ENCODE results near the gene SETD1A.
"Not testable (repeated sequence)": the region's sequence is repeated elsewhere in the genome, so short reads cannot be mapped to it uniquely, and the experiment has no call there.

The SETD1A gene

DNA sequence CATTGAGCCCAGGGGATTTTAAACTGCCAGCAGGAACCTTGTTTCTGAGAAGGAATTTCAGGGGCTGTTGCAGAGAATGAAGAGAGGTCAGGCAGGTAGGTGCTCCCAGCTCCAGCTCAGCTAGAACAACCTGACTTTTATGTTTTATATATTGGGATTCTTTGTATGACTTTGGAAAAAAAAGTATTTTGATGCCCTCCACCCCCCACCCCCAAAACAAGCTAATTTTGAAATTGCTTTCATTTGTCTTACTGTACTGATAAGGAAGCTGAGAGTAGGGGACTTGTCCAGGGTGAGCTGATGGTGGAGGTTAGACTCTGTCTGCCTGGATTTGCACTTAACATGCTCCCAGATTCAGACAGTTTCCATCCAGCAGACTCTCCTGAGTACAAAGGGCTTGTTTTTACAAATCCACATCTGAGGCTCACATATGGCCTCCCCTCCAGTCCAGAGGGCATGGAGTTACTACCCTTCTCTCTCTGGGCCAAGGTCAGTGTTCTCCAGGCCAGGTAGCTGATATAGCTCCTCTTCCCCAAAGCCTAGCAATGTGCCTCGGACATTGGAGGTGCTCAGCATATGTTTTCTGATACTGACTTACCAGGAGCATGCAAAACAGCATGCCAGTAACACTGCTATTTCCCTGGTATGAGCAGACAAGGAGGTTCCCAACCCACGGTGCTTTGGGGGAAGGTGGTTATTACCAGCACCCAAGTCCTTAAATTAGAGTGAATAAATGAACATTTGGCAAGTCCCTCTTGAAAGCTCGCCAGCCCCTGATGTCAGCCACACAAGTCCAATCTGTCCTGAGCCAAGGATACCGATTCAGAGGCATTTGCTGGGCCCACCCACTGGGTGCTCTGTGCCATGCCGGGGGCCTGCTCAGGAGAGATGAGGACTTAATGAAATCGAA is 41.6 kb downstream of the SETD1A start:
- no peak for DNase-seq (ENCODE audit: low spot score)

DNA sequence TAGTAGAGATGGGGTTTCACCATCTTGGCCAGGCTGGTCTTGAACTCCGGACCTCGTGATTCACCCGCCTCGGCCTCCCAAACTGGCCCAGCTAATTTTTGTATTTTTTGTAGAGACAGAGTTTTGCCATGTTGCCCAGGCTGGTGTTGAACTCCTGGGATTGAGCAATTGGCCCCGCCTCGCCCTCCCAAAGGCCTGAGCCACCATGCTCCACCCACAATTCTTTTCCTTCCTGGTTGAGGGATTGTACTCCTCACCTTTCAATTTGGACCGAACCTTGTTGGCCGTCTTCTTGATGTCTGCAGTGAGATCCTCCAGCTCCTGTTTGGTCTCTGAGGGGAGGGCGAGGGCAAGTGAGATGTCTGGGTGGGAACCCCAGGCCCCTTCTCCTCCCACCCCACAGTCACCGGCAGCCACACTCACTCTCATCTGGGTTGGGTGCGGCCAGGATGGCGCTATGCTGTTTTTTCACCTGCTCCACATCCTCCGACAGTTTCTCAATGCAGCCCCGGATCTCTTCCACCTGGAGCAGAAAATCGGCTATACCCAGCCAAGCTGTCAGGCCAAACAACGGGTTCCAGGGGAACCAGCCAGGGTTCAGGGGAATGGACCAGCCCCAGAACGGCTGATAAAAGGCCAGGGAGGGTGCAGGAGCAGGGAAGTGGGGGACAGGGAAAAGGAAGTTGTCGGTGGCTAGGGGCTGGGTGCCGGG is 43.3 kb downstream of the SETD1A start:
- no peak for DNase-seq (ENCODE audit: low spot score)

DNA sequence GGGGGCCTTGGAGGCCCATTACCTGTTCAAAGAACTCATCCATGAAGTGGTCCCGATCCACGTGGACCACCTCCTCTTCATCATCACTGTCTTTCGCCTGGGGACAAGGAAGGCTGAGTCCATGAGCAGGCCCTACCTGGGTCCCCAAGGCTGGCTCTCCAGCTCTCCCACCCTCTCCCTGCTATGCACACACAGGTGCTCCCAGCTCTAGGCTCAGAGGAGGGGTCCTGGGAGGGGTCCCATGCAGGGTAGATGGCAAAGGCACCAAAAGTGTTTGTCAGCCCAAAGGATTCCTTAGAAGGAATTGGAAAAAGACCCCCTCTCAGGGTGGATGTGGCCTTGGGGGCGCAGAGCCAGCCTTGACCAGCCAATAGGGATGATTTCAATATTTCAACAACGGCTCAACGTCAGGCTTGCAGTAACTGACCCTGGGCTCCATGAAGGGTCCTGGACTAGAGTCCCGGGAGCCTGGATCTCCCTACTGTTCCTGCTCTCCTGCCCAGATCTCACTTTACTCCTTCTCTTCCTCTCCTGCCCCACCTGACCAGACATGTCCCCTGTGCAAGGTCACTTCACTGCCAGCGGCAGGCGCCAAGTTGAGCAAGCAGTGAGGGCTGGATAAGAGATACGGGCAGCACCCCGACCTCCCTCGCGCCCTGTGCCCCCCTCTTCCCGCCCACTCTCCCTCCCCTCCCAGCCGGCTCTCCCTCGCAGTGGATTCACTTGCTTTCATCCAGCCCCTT is 44.1 kb downstream of the SETD1A start:
- DNase-seq (ENCODE audit: low spot score), result no peak

DNA sequence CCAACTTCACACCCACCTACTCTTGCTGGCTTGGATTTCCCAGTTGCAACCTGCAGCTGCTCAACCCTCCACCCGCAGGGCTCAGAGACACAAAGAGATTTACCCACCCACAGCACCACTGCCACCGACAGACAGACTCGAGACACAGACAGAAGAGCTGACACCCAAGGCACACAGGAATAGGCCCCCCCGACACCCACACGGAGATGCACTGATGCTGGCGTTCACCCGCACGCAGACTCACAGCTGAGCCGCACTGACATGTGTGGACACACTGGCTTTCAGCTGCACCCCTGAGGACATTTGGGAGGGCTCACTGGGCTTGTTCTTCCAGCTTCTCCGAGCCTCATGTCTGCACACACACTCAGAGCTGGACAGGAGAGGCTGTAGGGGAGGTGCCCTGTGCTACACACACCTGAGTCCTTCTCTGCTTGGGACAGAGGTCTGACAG is 44.7 kb downstream of the SETD1A start:
- no peak for DNase-seq (ENCODE audit: low spot score)

DNA sequence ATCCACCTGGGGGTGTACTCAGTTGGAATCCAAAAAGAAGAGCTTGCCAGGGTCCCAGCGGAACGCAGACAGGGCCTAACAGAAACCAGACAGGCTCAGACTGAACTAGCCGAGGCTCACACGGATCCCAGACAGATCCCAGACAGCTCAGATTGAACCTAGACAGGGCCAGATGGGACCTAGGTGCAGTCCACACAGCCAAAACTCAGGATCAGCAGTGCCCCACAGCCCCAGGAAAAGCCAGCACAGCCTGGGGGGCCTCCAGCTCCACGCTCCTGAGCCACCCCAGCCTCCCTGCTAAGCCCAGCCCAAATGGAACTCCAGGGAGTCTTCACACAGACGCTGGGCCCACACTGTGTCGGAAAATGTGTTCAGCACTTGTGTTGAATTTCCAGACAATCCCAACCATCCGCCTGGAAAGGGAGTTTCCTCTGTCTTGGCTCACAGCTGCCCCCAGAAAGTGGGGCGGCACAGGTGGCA is 45.3 kb downstream of the SETD1A start:
- DNase-seq (ENCODE audit: low spot score), result no peak

DNA sequence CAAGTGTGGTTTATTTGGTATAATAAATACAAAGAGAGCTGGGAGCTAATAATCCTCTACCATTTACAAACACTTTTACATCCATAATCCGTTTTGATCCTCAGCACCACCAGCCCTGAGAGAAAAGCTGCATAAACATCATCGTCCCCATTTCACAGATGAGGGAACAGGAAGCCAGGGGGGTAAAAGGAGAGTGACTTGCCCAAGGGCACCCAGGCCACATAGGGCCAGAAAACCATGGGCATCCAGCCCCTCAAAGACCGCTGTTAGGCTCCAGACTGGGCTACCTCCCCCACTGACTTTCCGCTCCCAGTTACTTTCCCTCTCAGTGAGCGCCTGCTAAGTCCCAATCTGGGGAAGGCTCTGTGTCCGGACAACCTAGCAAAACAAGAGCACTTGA is 46.2 kb downstream of the SETD1A start:
- no peak for DNase-seq (ENCODE audit: low spot score)

DNA sequence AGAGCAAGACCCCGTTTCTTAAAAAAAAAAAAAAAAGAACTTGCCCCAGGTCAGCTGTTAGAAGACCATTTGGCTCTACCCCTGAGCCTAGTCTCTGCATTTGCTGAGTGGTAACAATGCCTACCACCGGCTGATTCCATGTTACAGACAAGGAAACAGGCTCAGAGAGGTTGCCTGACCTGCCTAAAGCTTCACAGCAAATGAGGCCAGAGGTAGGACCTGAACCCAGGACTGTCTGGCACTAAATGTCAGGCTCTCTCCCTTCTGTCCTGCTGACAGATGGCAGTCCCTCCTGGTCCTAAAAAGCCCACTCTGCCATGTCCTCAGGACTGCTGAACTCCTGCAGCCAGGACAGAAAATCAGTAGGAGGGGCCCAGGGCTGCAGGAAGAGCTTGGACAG is 47.1 kb downstream of the SETD1A start:
- no peak for DNase-seq (ENCODE audit: low spot score)

DNA sequence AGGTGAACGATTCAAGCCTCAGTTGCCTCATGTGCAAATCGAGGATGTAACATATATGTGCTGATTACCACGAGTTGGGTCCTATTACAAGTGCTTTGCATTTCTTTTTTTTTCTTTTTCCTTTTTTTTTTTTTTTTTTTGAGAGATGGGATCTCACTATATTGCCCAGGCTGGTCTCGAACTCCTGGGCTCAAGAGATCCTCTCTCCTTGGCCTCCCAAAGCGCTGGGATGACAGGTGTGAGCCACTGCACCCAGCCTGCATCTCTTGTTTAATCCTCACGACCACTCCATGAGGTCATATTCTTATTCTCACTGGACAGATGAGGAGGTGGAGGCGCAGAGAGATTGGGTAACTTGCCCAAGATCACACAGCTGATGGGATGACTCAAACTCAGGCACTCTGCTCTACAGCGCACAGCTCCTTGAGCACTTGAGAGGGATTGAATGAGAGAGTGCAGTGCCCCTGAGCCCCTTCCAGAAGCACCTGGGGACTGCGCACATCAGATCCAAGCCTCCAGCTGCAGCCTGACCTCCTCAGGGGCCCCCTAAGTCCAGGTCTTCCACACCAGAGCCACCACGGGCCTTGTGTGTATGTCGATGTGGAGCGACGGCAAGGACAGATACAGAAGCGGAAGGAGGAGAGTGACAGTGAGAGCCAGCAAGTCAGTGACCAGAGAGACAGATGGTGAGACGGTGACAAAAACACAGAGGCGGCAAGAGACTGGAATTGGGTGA is 48.0 kb downstream of the SETD1A start:
- DNase-seq (ENCODE audit: low spot score), result no peak

DNA sequence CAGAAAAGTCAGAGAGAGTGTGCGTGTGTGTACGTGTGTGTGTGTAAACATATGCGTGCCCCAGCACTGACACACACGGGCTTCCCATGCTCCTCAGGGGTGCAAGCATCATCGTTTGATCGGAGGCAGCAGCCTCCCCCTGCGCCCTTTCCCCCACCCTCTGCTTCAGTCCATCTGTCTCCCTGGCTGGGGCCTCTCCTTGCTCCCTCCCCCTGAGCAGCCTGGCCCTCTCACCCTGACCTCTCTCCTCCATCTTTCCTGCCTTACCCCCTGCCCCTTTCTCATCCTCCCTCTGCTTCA is 48.5 kb downstream of the SETD1A start:
- no peak for DNase-seq (ENCODE audit: low spot score)

DNA sequence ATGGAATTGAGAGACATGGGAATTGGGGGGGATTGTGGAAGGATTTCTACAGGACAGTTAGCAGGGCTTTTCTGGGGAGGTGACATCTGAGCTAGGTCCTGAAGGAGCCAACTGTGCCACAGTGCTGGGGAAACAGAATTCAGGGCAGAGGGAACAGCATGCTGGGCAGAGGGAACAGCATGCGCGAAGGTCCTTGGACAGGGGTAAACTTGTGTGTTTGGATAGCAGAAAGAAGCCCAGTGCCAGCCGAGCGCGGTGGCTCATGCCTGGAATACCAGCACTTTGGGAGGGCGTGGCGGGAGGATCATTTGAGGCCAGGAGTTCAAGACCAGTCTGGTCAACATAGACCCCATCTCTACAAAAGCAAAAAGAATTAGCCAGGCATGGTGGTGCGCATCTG is 49.0 kb downstream of the SETD1A start:
- DNase-seq (ENCODE audit: low spot score), result no peak

DNA sequence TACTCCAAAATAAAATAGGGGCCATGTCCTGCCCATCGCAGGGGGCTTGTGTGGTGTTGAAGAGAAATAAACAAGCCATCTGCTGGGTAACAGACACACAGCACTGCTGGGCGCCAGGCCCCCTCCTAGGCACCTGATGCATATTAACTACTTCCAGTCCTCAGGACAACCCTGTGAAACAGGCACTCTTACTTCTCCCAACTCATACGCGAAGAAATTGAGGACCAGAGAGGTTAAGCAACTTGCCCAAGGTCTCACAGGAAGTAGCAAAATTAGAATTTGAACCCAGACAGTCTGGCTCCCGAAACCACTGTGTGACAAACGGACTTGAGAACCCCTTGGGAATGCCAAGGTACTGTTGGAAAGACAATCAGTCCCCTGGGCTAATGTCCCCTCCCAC is 50.1 kb downstream of the SETD1A start:
- no peak for DNase-seq (ENCODE audit: low spot score)

DNA sequence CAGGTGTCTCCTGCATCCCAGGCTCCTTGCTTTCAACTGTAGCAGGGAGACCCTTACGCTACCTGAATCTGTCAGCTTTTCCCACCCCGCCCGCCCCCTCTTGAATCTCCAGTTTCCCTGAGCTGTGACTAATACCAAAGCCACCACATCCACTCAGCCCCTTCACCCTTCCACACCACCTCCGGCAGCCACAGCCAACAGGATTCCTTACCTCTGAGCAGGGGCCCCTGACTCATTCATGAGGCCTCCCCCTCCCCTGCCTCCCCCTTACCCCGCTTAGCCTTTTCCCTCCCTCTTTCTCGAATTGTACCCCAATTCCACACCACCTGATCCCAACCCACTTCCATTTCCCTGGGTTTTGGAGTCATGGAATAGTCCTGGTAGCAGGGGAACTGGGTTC is 50.6 kb downstream of the SETD1A start:
- no peak for DNase-seq (ENCODE audit: low spot score)

DNA sequence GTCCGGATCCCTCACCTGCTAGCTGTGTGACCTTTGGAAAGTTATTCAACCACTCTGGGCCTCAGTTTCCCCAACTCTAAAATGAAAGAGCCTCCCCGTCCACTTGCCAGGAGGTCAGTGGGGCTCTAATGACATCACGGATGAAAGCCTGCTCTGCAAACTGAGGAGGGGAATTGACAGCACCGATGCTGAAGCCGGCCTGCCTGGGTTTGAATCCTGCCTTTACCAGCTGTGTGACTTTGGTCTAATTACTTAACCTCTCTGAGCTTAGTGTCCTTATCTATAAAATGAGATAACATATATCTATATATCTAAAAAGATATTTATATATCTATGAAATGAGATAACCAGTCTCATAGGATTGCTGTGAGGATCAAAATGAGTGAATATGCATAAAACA is 51.0 kb downstream of the SETD1A start:
- DNase-seq (ENCODE audit: low spot score), result no peak

DNA sequence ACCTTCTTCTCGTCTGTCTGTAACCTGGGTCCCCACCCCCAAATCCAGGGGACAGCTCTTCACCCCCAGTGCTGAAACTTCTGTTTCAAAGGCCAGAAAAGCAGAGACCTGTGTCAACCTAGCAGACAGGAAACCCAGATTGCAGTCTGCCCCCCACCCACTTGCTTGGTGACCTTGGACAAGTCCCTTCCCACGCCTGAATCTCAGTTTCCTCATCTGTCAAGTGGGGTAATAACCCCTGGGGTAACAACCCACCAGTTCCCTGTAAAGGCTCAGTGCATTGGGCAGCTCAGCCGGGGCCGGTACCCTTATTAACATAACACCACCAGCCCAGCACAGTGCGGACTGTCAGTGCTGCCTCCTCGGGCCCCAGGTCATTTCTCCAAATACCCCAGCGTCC is 51.6 kb downstream of the SETD1A start:
- DNase-seq (ENCODE audit: low spot score), result no peak

DNA sequence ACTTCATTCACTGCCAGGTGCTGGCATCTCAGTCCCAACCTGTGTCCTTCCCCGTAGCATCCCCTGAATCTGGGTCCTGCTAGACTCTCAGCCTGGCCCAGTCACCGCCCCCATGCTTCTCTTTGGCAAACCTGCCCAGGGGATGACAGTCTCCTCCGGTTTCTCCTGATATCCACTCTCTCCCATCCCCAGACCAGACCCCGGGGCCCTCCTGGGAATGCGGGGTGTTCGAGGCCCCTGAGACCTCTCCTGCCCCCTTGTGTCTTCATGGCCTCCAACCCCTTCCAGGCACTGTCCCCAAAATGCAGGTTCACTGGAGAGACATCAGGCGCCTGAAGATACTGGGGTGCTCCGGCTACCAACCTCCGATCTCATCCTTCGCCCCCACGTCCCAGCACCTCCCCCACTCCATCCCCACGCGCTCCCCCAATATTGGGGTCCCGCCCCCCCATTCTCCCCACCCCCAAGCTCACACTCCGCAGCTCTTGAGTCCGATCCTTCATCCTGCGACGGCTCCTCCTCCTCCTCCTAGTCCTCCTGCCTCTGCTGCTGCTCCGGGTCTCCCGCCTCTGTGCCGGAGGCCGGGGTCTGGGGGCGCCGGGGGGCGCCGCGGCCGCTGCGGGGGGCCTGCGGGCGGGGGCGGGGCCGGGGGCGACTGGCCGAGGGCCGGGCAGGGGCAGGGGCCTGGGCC is 52.5 kb downstream of the SETD1A start:
- DNase-seq (ENCODE audit: low spot score), result no peak

DNA sequence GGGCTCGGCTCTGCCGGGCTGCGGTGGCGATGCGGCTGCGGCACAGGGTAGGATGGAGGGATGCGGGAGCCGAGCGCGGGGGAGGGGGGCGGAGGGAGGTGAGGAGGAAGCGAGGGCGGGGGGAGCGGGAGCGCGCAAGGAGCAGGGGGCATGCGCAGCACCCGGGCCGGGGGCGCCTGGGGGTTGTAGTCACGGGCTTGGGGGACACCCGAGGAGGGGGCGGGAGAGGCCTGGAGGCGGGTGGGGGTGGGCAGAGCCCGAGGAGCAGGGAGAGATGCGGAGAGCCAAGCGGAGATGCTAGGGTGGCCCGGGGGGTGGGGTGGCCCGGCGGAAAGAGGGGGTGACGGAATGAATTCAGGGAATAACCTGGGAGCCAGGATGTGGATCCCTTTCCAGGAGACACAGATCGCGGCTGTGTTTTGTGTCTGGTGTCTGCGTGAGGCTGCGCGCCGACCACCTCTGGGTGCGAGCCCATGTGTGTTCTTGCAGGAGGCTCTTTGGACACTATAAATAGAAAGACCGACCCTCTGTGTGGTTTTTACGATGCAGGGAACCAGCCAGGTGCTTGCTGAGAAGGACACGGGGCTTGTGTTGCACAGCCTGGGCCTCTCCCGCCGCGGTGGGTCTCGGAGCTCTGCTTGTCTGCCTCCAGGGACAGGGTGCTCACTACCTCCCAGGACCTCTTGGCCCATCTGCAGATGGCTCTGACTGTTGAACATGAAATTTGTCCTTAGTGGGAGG is 53.2 kb downstream of the SETD1A start, which contains the start of gene STX1B:
TSS of gene STX1B (minus strand) at position 54 of the 741 bp plus-strand sequence. CDS start 242 bp downstream, outside the sequence.
- DNase-seq (ENCODE audit: low spot score), result peak; percentile 20

DNA sequence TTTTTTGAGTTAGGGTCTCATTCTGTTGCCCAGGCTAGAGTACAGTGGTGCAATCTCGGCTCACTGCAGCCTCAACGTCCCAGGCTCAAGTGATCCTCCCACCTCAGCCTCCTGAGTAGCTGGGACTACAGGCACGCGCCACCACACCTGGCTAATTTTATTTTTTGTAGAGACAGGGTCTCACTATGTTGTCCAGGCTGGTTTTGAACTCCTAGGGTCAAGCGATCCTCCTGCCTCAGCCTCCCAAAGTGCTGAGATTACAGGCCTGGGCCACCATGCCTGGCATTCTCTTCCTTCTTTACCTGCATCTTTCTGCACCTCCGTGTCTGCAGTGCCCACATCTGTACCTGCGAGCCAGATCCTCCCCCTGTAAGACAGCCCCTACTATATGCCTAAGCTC is 54.3 kb downstream of the SETD1A start:
- not testable (repeated sequence) for DNase-seq (ENCODE audit: low spot score)

DNA sequence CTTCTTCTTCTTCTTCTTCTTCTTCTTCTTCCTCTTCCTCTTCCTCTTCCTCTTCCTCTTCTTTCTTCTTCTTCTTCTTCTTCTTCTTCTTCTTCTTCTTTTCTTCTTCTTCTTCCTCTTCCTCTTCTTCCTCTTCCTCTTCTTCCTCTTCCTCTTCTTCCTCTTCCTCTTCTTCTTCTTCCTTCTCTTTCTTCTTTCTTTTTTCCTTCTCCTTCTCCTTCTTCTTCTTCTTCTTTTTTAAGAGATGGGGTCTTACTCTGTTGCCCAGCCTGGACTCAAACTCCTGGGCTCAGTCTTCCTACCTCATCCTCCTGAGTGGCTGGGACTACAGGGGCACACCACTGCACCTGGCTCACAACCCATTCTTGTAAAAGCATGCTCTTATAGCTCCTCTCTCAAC is 55.7 kb downstream of the SETD1A start:
- DNase-seq (ENCODE audit: low spot score), result not testable (repeated sequence)

DNA sequence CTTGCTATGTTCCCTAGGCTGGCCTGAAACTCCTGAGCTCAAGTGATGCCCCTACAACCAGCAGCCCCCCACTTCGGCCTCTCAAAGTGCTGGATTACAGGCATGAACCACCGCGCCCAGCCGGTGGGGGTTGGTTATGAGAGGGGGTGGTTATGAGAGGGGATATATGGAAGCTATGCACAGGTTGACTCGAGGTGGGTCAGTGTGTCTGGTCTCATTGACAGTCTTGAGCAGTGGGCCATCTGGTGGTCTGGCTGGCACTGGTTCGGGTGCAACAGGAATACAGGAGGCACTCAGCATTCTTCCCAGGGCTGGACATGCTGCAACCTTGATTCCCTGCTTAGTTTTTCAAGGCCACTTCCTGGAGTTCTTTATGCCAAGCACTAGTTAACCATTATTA is 58.5 kb downstream of the SETD1A start:
- DNase-seq (ENCODE audit: low spot score), result no peak

DNA sequence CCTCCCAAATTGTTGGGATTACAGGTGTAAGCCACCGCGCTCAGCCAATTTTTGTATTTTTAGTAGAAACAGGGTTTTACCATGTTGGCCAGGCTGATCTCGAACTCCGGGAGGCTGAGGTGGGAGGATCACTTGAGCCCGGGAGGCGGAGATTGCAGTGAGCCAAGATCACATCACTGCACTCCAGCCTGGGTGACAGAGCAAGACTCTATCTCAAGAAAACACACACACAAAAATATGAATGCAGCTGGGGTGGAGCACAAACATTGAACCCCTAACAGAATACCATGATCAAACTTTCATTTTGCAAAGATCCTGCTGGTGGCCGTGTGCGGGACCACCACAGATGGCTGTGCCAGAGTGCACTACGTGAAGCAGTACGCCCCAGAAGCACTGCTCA is 60.2 kb downstream of the SETD1A start:
- DNase-seq (ENCODE audit: low spot score), result not testable (repeated sequence)

DNA sequence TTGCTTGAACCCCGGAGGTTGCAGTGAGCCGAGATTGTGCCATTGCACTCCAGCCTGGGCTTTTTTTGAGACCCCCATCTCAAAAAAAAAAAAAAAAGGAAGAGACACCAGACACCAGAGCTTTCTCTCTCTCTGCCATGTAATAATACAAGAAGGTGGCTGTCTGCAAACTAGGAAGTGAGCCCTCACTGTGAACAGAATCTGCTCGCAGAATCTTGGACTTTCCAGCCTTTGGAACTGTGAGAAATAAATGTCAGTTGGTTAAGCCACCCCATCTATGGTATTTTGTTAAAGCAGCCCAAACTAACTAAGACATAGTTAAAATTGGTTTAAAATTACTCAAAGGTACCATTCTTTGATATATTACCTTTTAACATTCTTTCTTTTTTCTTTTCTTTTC is 63.0 kb downstream of the SETD1A start:
- no peak for DNase-seq (ENCODE audit: low spot score)
